Smooth muscle cell (in vitro differentiated cells): ENCODE measurements around the gene RLN3. TPM values are rescaled to one million over a fixed set of nuclear protein-coding genes. Genes with fewer than 3 reads are reported as not detected.

Experiments
- DNase-seq: peaks from one replicate; lab custom pipeline; 2025; ENCODE audit not compliant: unreplicated experiment; lab: John Stamatoyannopoulos, UW
- H2AFZ ChIP-seq: fragments of 200-600 bp; sonication (generic); 2 replicates; pipeline ENCODE4 v1.6.0; 2016; ENCODE audit warnings: antibody characterized with exemption, low read depth, mild to moderate bottlenecking
- H3F3A ChIP-seq: fragments of 200-600 bp; sonication (generic); 2 replicates; pipeline ENCODE4 v1.6.0; 2017; ENCODE audit warnings: antibody characterized with exemption, low read depth
- H3K27ac ChIP-seq: fragments of 200-600 bp; sonication (generic); 2 replicates; pipeline ENCODE4 v1.5.1; 2016; ENCODE audit warnings: low read depth, mild to moderate bottlenecking
- H3K27me3 ChIP-seq: fragments of 200-600 bp; sonication (generic); 2 replicates; pipeline ENCODE4 v1.6.1; 2016; ENCODE audit warnings: low read depth, mild to moderate bottlenecking
- H3K36me3 ChIP-seq: fragments of 200-600 bp; sonication (generic); 2 replicates; pipeline ENCODE4 v1.5.1; 2016; ENCODE audit warnings: low read depth
- H3K4me1 ChIP-seq: fragments of 200-600 bp; sonication (generic); 2 replicates; pipeline ENCODE4 v1.5.1; 2016; ENCODE audit warnings: low read depth
- H3K4me2 ChIP-seq: fragments of 200-600 bp; sonication (generic); 2 replicates; pipeline ENCODE4 v1.6.0; 2016; ENCODE audit warnings: mild to moderate bottlenecking
- H3K4me3 ChIP-seq: fragments of 200-600 bp; sonication (generic); 2 replicates; pipeline ENCODE4 v1.5.1; 2016; ENCODE audit warnings: mild to moderate bottlenecking
- H3K79me2 ChIP-seq: fragments of 200-600 bp; sonication (generic); 2 replicates; pipeline ENCODE4 v1.6.0; 2016; ENCODE audit warnings: low read depth, mild to moderate bottlenecking
- H3K9ac ChIP-seq: fragments of 200-600 bp; sonication (generic); 2 replicates; pipeline ENCODE4 v1.6.0; 2016; ENCODE audit warnings: low read depth
- H3K9me3 ChIP-seq: fragments of 200-600 bp; sonication (generic); replicated peaks from 2 replicates; pipeline ENCODE4 v1.5.1; 2016; ENCODE audit warnings: low read depth
- H4K20me1 ChIP-seq: fragments of 200-600 bp; sonication (generic); 2 replicates; pipeline ENCODE4 v1.6.0; 2016; ENCODE audit warnings: low read depth
- CTCF ChIP-seq: fragments of 200-600 bp; sonication (generic); IDR thresholded peaks from 2 replicates; pipeline ENCODE4 v1.5.1; 2017; ENCODE audit warnings: borderline replicate concordance, mild to moderate bottlenecking, antibody characterized with exemption; ENCODE audit not compliant: insufficient read depth, poor library complexity, severe bottlenecking
- WGBS: methylation state at CpG from one replicate; pipeline ENCODE4 v1.1.7; 2016; ENCODE audit warnings: low lambda C conversion rate; 5-methylcytosine and 5-hydroxymethylcytosine counted together
- polyA plus RNA-seq: library from polyadenylated mRNA; unstranded; fragments of >200 nt; fragmentation: Nextera tagmentation; extraction: Ambion mirVana; gene quantifications from 2 replicates; pipeline ENCODE4 v1.2.1, GENCODE V29; 2016
- total RNA-seq: library from RNA; depleted of rRNA; stranded (reverse); fragments of >200 nt; gene quantifications from 2 replicates; pipeline ENCODE4 v1.2.3, GENCODE V29; 2014

RLN3 gene
- total and polyA plus RNA-seq, 2 experiments from 2014 or later, result not detected

GRCh38 chr19:14051980-14052379 is 24.0 kb downstream of the RLN3 start:
- Histone ChIP-seq H3K4me1 (no peaks in the 10 kb centered on the region), H3K36me3 (no peaks in the 10 kb centered on the region), H3K27me3 (no peaks in the 10 kb centered on the region), H3K79me2 (no peaks in the 10 kb centered on the region), H3K27ac (no peak overlapping the region), H3K4me3 (no peak overlapping the region), H3F3A (no peaks in the 10 kb centered on the region), H3K4me2 (no peak overlapping the region), H3K9me3 (no peaks in the 10 kb centered on the region), H3K9ac (no peak overlapping the region), H2AFZ (no peak overlapping the region), H4K20me1 (no peaks in the 10 kb centered on the region)
- no peak for DNase-seq
- WGBS, result 91% methylated on average over 6 of the region's 9 CpGs
- TF ChIP-seq CTCF, result no peak

GRCh38 chr19:14052470-14052869 is 24.5 kb downstream of the RLN3 start:
- H3K27me3 ChIP-seq, result no peaks in the 10 kb centered on the region
- no peaks in the 10 kb centered on the region for H3K9me3 ChIP-seq
- TF ChIP-seq CTCF, result no peak
- DNase-seq, result no peak
- H3K4me1 ChIP-seq, result no peaks in the 10 kb centered on the region
- no peaks in the 10 kb centered on the region for H4K20me1 ChIP-seq
- H3K4me2 ChIP-seq, result no peak overlapping the region
- H3K27ac ChIP-seq, result no peak overlapping the region
- 97% methylated on average over 6 of the region's 6 CpGs for WGBS
- no peaks in the 10 kb centered on the region for H3K36me3 ChIP-seq
- no peak overlapping the region for H2AFZ ChIP-seq
- no peaks in the 10 kb centered on the region for H3F3A ChIP-seq
- H3K4me3 ChIP-seq, result no peak overlapping the region
- no peak overlapping the region for H3K9ac ChIP-seq
- no peaks in the 10 kb centered on the region for H3K79me2 ChIP-seq

- TF ChIP-seq CTCF, result no peak
- 88% methylated on average over 3 of the region's 3 CpGs for WGBS
- no peak overlapping the region for H2AFZ ChIP-seq
- H3K27ac ChIP-seq, result no peak overlapping the region
- no peaks in the 10 kb centered on the region for H3K27me3 ChIP-seq
- H3K4me3 ChIP-seq, result no peak overlapping the region
- H3K9me3 ChIP-seq, result no peaks in the 10 kb centered on the region
- H3K36me3 ChIP-seq, result no peaks in the 10 kb centered on the region
- no peak overlapping the region for H3K4me2 ChIP-seq
- no peaks in the 10 kb centered on the region for H3F3A ChIP-seq
- H3K9ac ChIP-seq, result no peak overlapping the region
- H3K4me1 ChIP-seq, result no peaks in the 10 kb centered on the region
- no peak for DNase-seq
- no peaks in the 10 kb centered on the region for H3K79me2 ChIP-seq
- H4K20me1 ChIP-seq, result no peaks in the 10 kb centered on the region
Observed at GRCh38 chr19:14053032-14053431, 25.1 kb downstream of the RLN3 start.

GRCh38 chr19:14053500-14053899 is 25.6 kb downstream of the RLN3 start:
- no peaks in the 10 kb centered on the region for H4K20me1 ChIP-seq
- no peak overlapping the region for H3K27ac ChIP-seq
- DNase-seq, result no peak
- no peaks in the 10 kb centered on the region for H3K4me1 ChIP-seq
- no peaks in the 10 kb centered on the region for H3K36me3 ChIP-seq
- H3K79me2 ChIP-seq, result no peaks in the 10 kb centered on the region
- peaks cover 3% of the 10 kb centered on the region for H3K27me3 ChIP-seq
- no peak overlapping the region for H3K9ac ChIP-seq
- no peak overlapping the region for H3K4me3 ChIP-seq
- 100% methylated on average over 11 of the region's 11 CpGs for WGBS
- no peak overlapping the region for H3K4me2 ChIP-seq
- no peak for TF ChIP-seq CTCF
- no peaks in the 10 kb centered on the region for H3F3A ChIP-seq
- no peak overlapping the region for H2AFZ ChIP-seq
- H3K9me3 ChIP-seq, result no peaks in the 10 kb centered on the region
